Measurements from ENCODE around the gene RNF151.

DNA sequence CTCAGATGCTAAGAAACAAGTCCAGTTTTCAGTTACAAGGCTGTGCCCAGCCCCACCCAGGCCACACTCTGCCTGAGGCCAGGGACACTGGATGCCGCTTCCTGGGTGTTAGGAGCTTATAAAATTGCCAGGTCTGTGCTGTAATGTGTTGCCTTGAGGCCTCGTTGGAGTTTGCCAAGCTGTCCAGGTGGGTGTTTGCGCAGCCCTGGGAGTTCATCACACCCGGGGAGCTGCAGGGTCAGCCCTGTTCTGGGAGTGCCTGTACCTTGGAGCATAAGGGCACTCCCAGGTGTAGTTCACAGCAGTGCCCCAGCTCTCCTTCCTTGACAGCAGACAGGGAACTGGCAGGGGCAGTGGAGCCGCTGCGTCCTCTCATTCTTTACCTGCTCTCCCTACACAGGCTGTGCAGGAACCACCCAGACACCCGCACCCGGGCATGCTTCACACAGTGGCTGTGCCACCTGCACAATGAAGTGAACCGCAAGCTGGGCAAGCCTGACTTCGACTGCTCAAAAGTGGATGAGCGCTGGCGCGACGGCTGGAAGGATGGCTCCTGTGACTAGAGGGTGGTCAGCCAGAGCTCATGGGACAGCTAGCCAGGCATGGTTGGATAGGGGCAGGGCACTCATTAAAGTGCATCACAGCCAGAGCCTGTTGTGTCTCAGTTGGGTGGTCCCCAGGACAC, 19.0 kb downstream of the RNF151 start:
- TF ChIP-seq, protein P1, sequence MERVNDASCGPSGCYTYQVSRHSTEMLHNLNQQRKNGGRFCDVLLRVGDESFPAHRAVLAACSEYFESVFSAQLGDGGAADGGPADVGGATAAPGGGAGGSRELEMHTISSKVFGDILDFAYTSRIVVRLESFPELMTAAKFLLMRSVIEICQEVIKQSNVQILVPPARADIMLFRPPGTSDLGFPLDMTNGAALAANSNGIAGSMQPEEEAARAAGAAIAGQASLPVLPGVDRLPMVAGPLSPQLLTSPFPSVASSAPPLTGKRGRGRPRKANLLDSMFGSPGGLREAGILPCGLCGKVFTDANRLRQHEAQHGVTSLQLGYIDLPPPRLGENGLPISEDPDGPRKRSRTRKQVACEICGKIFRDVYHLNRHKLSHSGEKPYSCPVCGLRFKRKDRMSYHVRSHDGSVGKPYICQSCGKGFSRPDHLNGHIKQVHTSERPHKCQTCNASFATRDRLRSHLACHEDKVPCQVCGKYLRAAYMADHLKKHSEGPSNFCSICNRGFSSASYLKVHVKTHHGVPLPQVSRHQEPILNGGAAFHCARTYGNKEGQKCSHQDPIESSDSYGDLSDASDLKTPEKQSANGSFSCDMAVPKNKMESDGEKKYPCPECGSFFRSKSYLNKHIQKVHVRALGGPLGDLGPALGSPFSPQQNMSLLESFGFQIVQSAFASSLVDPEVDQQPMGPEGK (CRISPR knock-in tag; IDR thresholded peaks at IDR 0.05; ENCODE audit: borderline replicate concordance) = no peak
- no peak for TF ChIP-seq ZFP30 (CRISPR knock-in tag; IDR thresholded peaks at IDR 0.05)
- no peak for TF ChIP-seq ISL1 (CRISPR knock-in tag; IDR thresholded peaks at IDR 0.05)

Measured in SK-N-SH treated with all-trans-retinoic acid at 6 μM for 48 hours (cell line).